WTC11 (cell line): ENCODE results near the gene OCA2. TPM values are rescaled to one million over a fixed set of nuclear protein-coding genes. Genes with fewer than 3 reads are reported as not detected.

ENCODE experiments used
- ATAC-seq: fragments of 200-7000 bp; cut with Tn5 transposase; 2 replicates; pipeline ENCODE4 v1.10.0; 2021; ENCODE audit warnings: mild to moderate bottlenecking, moderate library complexity
- CTCF ChIA-PET: fragments of 300-600 bp; sonication (Branson Sonifier 250); formaldehyde crosslinking; loops from one replicate; lab custom pipeline; 2021; ENCODE audit warnings: antibody characterized with exemption; lab: Charles Lee
- POLR2A ChIA-PET: fragments of 350-600 bp; sonication (Branson Sonifier 250); formaldehyde crosslinking; loops from one replicate; lab custom pipeline; 2021; ENCODE audit warnings: antibody characterized with exemption; lab: Charles Lee
- DNase-seq: peaks from one replicate; pipeline ENCODE4 v3.0.0; 2021; ENCODE audit warnings: low spot score
- H3K27ac Mint-ChIP-seq: 2 replicates; pipeline ENCODE4 v1.8.0; 2021; ENCODE audit warnings: mixed read lengths
- H3K27me3 Mint-ChIP-seq: 2 replicates; pipeline ENCODE4 v1.8.0; 2021; ENCODE audit warnings: low read depth, mild to moderate bottlenecking, moderate library complexity, mixed read lengths
- H3K36me3 Mint-ChIP-seq: 2 replicates; pipeline ENCODE4 v1.8.0; 2021; ENCODE audit warnings: mixed read lengths
- H3K4me1 Mint-ChIP-seq: 2 replicates; pipeline ENCODE4 v1.8.0; 2022; ENCODE audit warnings: mixed read lengths
- H3K4me3 Mint-ChIP-seq: 2 replicates; pipeline ENCODE4 v1.8.0; 2021; ENCODE audit warnings: mild to moderate bottlenecking, moderate library complexity, mixed read lengths
- H3K9me3 Mint-ChIP-seq: 2 replicates; pipeline ENCODE4 v1.8.0; 2021; ENCODE audit warnings: mixed read lengths
- E2F4 ChIP-seq: sonication (generic); formaldehyde crosslinking; IDR thresholded peaks from 2 replicates; pipeline ENCODE4 v1.8.1; 2022; ENCODE audit warnings: low read depth, mild to moderate bottlenecking, moderate library complexity, missing genetic modification reagents, borderline replicate concordance
- EMX1 ChIP-seq: fragments of 250-450 bp; sonication (Bioruptor Pico); IDR thresholded peaks from 2 replicates; pipeline ENCODE4 v1.8.0; 2021; ENCODE audit warnings: mild to moderate bottlenecking
- FOXJ3 ChIP-seq: sonication (generic); formaldehyde crosslinking; IDR thresholded peaks from 2 replicates; pipeline ENCODE4 v1.9.0; 2021; ENCODE audit warnings: missing genetic modification reagents, mild to moderate bottlenecking, borderline replicate concordance
- GTF2I ChIP-seq: fragments of 250-450 bp; sonication (Bioruptor Pico); conservative IDR thresholded peaks from 2 replicates; pipeline ENCODE4 v1.4.0; 2021; ENCODE audit warnings: mild to moderate bottlenecking
- IRF2 ChIP-seq: sonication (generic); formaldehyde crosslinking; IDR thresholded peaks from 2 replicates; pipeline ENCODE4 v1.8.0; 2022; ENCODE audit warnings: low read depth, missing genetic modification reagents, borderline replicate concordance
- NFE2L1 ChIP-seq: sonication (generic); formaldehyde crosslinking; IDR thresholded peaks from 2 replicates; pipeline ENCODE4 v1.8.1; 2023; ENCODE audit warnings: missing genetic modification reagents
- NFYB ChIP-seq: sonication (generic); formaldehyde crosslinking; conservative IDR thresholded peaks from 2 replicates; pipeline ENCODE4 v1.8.0; 2022; ENCODE audit warnings: low read depth, missing genetic modification reagents
- ZNF396 ChIP-seq: fragments of 250-450 bp; sonication (Bioruptor Pico); IDR thresholded peaks from 2 replicates; pipeline ENCODE4 v1.8.0; 2021; ENCODE audit warnings: mild to moderate bottlenecking, moderate library complexity, borderline replicate concordance
- ZNF425 ChIP-seq: fragments of 250-450 bp; sonication (Bioruptor Pico); conservative IDR thresholded peaks from 2 replicates; pipeline ENCODE4 v1.9.0; 2021; ENCODE audit warnings: mild to moderate bottlenecking
- total RNA-seq: library from RNA; stranded (reverse); gene quantifications from 3 replicates; pipeline ENCODE4 v1.2.3, GENCODE V29; 2021
- TF ChIP-seq, protein P1 (sequence below): sonication (generic); formaldehyde crosslinking; conservative IDR thresholded peaks from 2 replicates; pipeline ENCODE4 v1.8.1; 2023; ENCODE audit warnings: mild to moderate bottlenecking, low read depth, missing genetic modification reagents, moderate library complexity
- TF ChIP-seq, protein P2 (sequence below): sonication (generic); formaldehyde crosslinking; IDR thresholded peaks from 2 replicates; pipeline ENCODE4 v1.8.1; 2023; ENCODE audit warnings: mild to moderate bottlenecking, moderate library complexity, missing genetic modification reagents
- TF ChIP-seq, protein P3 (sequence below): sonication (generic); formaldehyde crosslinking; IDR thresholded peaks from 2 replicates; pipeline ENCODE4 v1.8.1; 2022; ENCODE audit warnings: missing genetic modification reagents, borderline replicate concordance
- TF ChIP-seq, protein P4 (sequence below): sonication (generic); formaldehyde crosslinking; IDR thresholded peaks from 2 replicates; pipeline ENCODE4 v1.8.0; 2022; ENCODE audit warnings: mild to moderate bottlenecking, missing genetic modification reagents

Gene OCA2
- total RNA-seq, 1 experiment from 2014 or later, result 0.39 TPM

- TF ChIP-seq, protein P1, sequence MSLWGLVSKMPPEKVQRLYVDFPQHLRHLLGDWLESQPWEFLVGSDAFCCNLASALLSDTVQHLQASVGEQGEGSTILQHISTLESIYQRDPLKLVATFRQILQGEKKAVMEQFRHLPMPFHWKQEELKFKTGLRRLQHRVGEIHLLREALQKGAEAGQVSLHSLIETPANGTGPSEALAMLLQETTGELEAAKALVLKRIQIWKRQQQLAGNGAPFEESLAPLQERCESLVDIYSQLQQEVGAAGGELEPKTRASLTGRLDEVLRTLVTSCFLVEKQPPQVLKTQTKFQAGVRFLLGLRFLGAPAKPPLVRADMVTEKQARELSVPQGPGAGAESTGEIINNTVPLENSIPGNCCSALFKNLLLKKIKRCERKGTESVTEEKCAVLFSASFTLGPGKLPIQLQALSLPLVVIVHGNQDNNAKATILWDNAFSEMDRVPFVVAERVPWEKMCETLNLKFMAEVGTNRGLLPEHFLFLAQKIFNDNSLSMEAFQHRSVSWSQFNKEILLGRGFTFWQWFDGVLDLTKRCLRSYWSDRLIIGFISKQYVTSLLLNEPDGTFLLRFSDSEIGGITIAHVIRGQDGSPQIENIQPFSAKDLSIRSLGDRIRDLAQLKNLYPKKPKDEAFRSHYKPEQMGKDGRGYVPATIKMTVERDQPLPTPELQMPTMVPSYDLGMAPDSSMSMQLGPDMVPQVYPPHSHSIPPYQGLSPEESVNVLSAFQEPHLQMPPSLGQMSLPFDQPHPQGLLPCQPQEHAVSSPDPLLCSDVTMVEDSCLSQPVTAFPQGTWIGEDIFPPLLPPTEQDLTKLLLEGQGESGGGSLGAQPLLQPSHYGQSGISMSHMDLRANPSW (CRISPR knock-in tag), result no peak
- TF ChIP-seq E2F4 (CRISPR knock-in tag) (no peak), EMX1 (CRISPR knock-in tag) (no peak)
- TF ChIP-seq, protein P2, sequence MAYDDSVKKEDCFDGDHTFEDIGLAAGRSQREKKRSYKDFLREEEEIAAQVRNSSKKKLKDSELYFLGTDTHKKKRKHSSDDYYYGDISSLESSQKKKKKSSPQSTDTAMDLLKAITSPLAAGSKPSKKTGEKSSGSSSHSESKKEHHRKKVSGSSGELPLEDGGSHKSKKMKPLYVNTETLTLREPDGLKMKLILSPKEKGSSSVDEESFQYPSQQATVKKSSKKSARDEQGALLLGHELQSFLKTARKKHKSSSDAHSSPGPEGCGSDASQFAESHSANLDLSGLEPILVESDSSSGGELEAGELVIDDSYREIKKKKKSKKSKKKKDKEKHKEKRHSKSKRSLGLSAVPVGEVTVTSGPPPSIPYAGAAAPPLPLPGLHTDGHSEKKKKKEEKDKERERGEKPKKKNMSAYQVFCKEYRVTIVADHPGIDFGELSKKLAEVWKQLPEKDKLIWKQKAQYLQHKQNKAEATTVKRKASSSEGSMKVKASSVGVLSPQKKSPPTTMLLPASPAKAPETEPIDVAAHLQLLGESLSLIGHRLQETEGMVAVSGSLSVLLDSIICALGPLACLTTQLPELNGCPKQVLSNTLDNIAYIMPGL (CRISPR knock-in tag), result no peak
Measured at GRCh38 chr15:28024889-28025250, 74.2 kb downstream of the OCA2 start (continued).

DNA sequence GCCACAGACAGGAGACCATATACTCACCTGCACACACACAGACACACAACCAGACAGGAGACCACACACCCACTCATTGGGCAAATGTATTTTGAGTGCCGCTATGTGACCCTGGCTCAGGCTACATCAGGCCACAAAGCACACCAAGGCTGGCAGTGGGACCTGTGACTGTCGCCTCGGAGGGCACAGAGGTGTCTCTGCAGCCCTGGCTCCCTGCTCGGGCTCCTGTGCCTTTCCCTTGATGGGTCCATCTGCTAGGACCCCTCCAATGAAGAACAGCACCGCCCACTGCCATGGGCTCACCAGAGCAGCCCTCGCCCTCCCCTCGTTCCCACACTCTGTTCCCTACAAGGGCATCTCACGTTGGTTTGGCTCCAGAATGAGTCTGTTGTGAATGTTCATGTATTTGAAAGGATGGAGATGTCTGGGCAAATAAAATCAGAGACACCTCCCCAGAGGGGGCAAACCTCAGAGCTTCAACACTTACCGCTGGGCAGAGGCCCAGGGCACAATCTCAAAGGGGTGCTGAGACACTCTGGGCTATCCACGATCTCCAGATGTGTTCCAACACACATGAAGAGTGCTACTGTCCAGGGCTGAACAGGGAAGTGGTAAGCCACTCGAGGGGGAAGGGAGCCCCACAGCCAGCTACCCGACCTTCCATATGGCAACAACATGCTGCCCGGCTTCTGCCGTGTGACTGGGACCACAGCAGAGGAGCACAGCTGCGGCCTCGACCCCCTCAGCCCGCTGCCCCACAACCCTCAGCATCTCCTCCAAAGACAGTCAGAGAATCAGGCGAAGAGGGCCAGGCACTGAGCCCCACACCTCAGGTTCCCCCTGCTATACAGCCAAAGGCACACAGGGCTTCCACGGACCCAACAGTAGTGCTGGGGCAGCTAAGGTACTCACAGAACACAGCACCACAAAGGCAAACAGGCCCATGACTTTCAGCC lies 74.9 kb downstream of the OCA2 start:
- no peaks in the 10 kb centered on the region; the same call in 1 of the 2 replicates for H3K27me3 Mint-ChIP-seq
- DNase-seq (no peak), ATAC-seq (no peak)
- H3K36me3 Mint-ChIP-seq, result no peaks in the 10 kb centered on the region
- TF ChIP-seq IRF2 (CRISPR knock-in tag), result no peak
- TF ChIP-seq ZNF425, result no peak
- TF ChIP-seq GTF2I (CRISPR knock-in tag), result no peak
- TF ChIP-seq, protein P3, sequence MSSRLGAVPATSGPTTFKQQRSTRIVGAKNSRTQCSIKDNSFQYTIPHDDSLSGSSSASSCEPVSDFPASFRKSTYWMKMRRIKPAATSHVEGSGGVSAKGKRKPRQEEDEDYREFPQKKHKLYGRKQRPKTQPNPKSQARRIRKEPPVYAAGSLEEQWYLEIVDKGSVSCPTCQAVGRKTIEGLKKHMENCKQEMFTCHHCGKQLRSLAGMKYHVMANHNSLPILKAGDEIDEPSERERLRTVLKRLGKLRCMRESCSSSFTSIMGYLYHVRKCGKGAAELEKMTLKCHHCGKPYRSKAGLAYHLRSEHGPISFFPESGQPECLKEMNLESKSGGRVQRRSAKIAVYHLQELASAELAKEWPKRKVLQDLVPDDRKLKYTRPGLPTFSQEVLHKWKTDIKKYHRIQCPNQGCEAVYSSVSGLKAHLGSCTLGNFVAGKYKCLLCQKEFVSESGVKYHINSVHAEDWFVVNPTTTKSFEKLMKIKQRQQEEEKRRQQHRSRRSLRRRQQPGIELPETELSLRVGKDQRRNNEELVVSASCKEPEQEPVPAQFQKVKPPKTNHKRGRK (CRISPR knock-in tag), result no peak
- TF ChIP-seq, protein P4, sequence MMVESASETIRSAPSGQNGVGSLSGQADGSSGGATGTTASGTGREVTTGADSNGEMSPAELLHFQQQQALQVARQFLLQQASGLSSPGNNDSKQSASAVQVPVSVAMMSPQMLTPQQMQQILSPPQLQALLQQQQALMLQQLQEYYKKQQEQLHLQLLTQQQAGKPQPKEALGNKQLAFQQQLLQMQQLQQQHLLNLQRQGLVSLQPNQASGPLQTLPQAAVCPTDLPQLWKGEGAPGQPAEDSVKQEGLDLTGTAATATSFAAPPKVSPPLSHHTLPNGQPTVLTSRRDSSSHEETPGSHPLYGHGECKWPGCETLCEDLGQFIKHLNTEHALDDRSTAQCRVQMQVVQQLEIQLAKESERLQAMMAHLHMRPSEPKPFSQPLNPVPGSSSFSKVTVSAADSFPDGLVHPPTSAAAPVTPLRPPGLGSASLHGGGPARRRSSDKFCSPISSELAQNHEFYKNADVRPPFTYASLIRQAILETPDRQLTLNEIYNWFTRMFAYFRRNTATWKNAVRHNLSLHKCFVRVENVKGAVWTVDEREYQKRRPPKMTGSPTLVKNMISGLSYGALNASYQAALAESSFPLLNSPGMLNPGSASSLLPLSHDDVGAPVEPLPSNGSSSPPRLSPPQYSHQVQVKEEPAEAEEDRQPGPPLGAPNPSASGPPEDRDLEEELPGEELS (CRISPR knock-in tag), result no peak
- no peak for TF ChIP-seq NFYB (CRISPR knock-in tag)
- TF ChIP-seq E2F4 (CRISPR knock-in tag), result no peak
- TF ChIP-seq ZNF396 (CRISPR knock-in tag), result no peak
- TF ChIP-seq NFE2L1, result no peak
- no peak for TF ChIP-seq FOXJ3 (CRISPR knock-in tag)
- POLR2A ChIA-PET, result no interaction called here
- CTCF ChIA-PET, result no interaction called here
- peaks cover 16% of the 10 kb centered on the region for H3K4me1 Mint-ChIP-seq
- no peak overlapping the region for H3K27ac Mint-ChIP-seq
- H3K9me3 Mint-ChIP-seq, result no peaks in the 10 kb centered on the region
- no peak overlapping the region for H3K4me3 Mint-ChIP-seq
